KOPT-K1 (cell line): ENCODE data around the gene PPP1R9A.

Experiments
- H3K27ac ChIP-seq: fragments of 200-600 bp; sonication (generic); 2 replicates; pipeline ENCODE4 v1.5.1; 2016; ENCODE audit warnings: antibody characterized with exemption, mild to moderate bottlenecking, low read depth, low read length; ENCODE audit not compliant: poor library complexity, severe bottlenecking
- H3K36me3 ChIP-seq: fragments of 200-600 bp; sonication (generic); 2 replicates; pipeline ENCODE4 v1.5.1; 2017; ENCODE audit warnings: antibody characterized with exemption, mild to moderate bottlenecking, low read length, moderate library complexity; ENCODE audit not compliant: insufficient read depth
- H3K9me3 ChIP-seq: fragments of 200-600 bp; sonication (generic); 2 replicates; pipeline ENCODE4 v1.5.1; 2017; ENCODE audit warnings: antibody characterized with exemption, low read length, mild to moderate bottlenecking; ENCODE audit not compliant: insufficient read depth, poor library complexity, severe bottlenecking

Gene PPP1R9A

GRCh38 chr7:94903971-94904370, 3.4 kb upstream of the PPP1R9A start:
- no peaks in the 10 kb centered on the region for H3K9me3 ChIP-seq
- no peak overlapping the region for H3K27ac ChIP-seq
- H3K36me3 ChIP-seq: no peaks in the 10 kb centered on the region

GRCh38 chr7:94904982-94905381, 2.4 kb upstream of the PPP1R9A start:
- no peak overlapping the region for H3K27ac ChIP-seq
- H3K36me3 ChIP-seq: no peaks in the 10 kb centered on the region
- no peaks in the 10 kb centered on the region for H3K9me3 ChIP-seq

GRCh38 chr7:94906065-94906851, 1.1 kb upstream of the PPP1R9A start:
- Histone ChIP-seq H3K27ac (no peak overlapping the region), H3K9me3 (no peaks in the 10 kb centered on the region), H3K36me3 (no peaks in the 10 kb centered on the region)

- no peaks in the 10 kb centered on the region for H3K9me3 ChIP-seq
- H3K27ac ChIP-seq: no peak overlapping the region
- H3K36me3 ChIP-seq: no peaks in the 10 kb centered on the region
Observed at GRCh38 chr7:94907811-94908322, 473 bp downstream of the PPP1R9A start.

- Histone ChIP-seq H3K9me3 (no peaks in the 10 kb centered on the region), H3K27ac (no peak overlapping the region), H3K36me3 (no peaks in the 10 kb centered on the region)
Observed at GRCh38 chr7:94908323-94909178, 1.2 kb downstream of the PPP1R9A start.

- Histone ChIP-seq H3K36me3 (no peaks in the 10 kb centered on the region), H3K9me3 (no peaks in the 10 kb centered on the region), H3K27ac (no peak overlapping the region)
Observed at GRCh38 chr7:94909179-94909466, 1.7 kb downstream of the PPP1R9A start.

GRCh38 chr7:94912085-94912484, 4.7 kb downstream of the PPP1R9A start:
- Histone ChIP-seq H3K36me3 (no peaks in the 10 kb centered on the region), H3K9me3 (no peaks in the 10 kb centered on the region), H3K27ac (no peak overlapping the region)

- no peaks in the 10 kb centered on the region for H3K36me3 ChIP-seq
- no peak overlapping the region for H3K27ac ChIP-seq
- H3K9me3 ChIP-seq: no peaks in the 10 kb centered on the region
Observed at GRCh38 chr7:94913391-94913790, 6.0 kb downstream of the PPP1R9A start.

- Histone ChIP-seq H3K9me3 (no peaks in the 10 kb centered on the region), H3K36me3 (no peaks in the 10 kb centered on the region), H3K27ac (no peak overlapping the region)
Observed at GRCh38 chr7:94921911-94922310, 14.5 kb downstream of the PPP1R9A start.

GRCh38 chr7:94922457-94922856, 15.1 kb downstream of the PPP1R9A start:
- no peak overlapping the region for H3K27ac ChIP-seq
- H3K9me3 ChIP-seq: no peaks in the 10 kb centered on the region
- H3K36me3 ChIP-seq: no peaks in the 10 kb centered on the region

- Histone ChIP-seq H3K27ac (no peak overlapping the region), H3K9me3 (no peaks in the 10 kb centered on the region), H3K36me3 (no peaks in the 10 kb centered on the region)
Observed at GRCh38 chr7:94923412-94923811, 16.0 kb downstream of the PPP1R9A start.

GRCh38 chr7:94928168-94928707, 20.8 kb downstream of the PPP1R9A start:
- no peak overlapping the region for H3K27ac ChIP-seq
- H3K36me3 ChIP-seq: no peaks in the 10 kb centered on the region

GRCh38 chr7:94933256-94933990, 26.0 kb downstream of the PPP1R9A start:
- H3K27ac ChIP-seq: no peak overlapping the region
- H3K9me3 ChIP-seq: no peaks in the 10 kb centered on the region
- H3K36me3 ChIP-seq: no peaks in the 10 kb centered on the region

More at GRCh38 chr7:94928168-94928707, 20.8 kb downstream of the PPP1R9A start:
- H3K9me3 ChIP-seq: no peaks in the 10 kb centered on the region

GRCh38 chr7:94939395-94939794, 32.0 kb downstream of the PPP1R9A start:
- no peaks in the 10 kb centered on the region for H3K36me3 ChIP-seq
- H3K9me3 ChIP-seq: no peaks in the 10 kb centered on the region
- H3K27ac ChIP-seq: no peak overlapping the region

- no peaks in the 10 kb centered on the region for H3K36me3 ChIP-seq
Observed at GRCh38 chr7:94940241-94940640, 32.8 kb downstream of the PPP1R9A start.

More at GRCh38 chr7:94940241-94940640, 32.8 kb downstream of the PPP1R9A start:
- Histone ChIP-seq H3K9me3 (no peaks in the 10 kb centered on the region), H3K27ac (no peak overlapping the region)
